Ascending aorta (tissue), 2 donors: ENCODE results near the gene MYCBPAP. TPM values are rescaled to one million over a fixed set of nuclear protein-coding genes. Genes with fewer than 3 reads are reported as not detected.

Source experiments
- DNase-seq, 2 donors: peaks; one replicate each; pipeline ENCODE4 v3.0.0-alpha.2; 2019; ENCODE audit warnings: low spot score in 2 of 2
- H3K27ac ChIP-seq, 2 donors: fragments of 200-600 bp; sonication (generic); one replicate each; pipeline ENCODE4 v1.5.1; 2016 to 2017; ENCODE audit warnings: mild to moderate bottlenecking in 1 of 2
- H3K27me3 ChIP-seq: fragments of 200-600 bp; sonication (generic); one replicate; pipeline ENCODE4 v1.5.1; 2017
- H3K36me3 ChIP-seq, 2 donors: fragments of 200-600 bp; sonication (generic); one replicate each; pipeline ENCODE4 v1.5.1; 2016
- H3K4me1 ChIP-seq, 2 donors: fragments of 200-600 bp; sonication (generic); one replicate each; pipeline ENCODE4 v1.5.1; 2016 to 2017; ENCODE audit warnings: mild to moderate bottlenecking in 1 of 2
- H3K4me3 ChIP-seq, 2 donors: fragments of 200-600 bp; sonication (generic); one replicate each; pipeline ENCODE4 v1.5.1; 2016 to 2017; ENCODE audit warnings: mild to moderate bottlenecking in 1 of 2
- H3K9me3 ChIP-seq, 2 donors: fragments of 200-600 bp; sonication (generic); one replicate each; pipeline ENCODE4 v1.5.1; 2016
- intact Hi-C: fragments of 100-400 bp; cut with DNase I; formaldehyde crosslinking; loops from one replicate; pipeline ENCODE4 v1.15.1; 2023
- total RNA-seq: library from RNA; depleted of rRNA; stranded (reverse); fragments of >200 nt; gene quantifications from one replicate; pipeline ENCODE4 v1.1.0, GENCODE V29; 2016
- TF ChIP-seq, protein P1 (sequence below), 3 experiments: fragments of 200-600 bp in 2 of 3; fragments of 450-650 bp in 1 of 3; sonication (generic) in 2 of 3; IDR thresholded peaks; one replicate each; pipeline ENCODE4 v1.5.1; 2016 to 2019; ENCODE audit warnings: antibody characterized with exemption in 3 of 3, mild to moderate bottlenecking in 1 of 3, moderate library complexity in 1 of 3

Gene MYCBPAP
- total RNA-seq, 1 donor from 2014 or later, result 7.9 TPM

DNA sequence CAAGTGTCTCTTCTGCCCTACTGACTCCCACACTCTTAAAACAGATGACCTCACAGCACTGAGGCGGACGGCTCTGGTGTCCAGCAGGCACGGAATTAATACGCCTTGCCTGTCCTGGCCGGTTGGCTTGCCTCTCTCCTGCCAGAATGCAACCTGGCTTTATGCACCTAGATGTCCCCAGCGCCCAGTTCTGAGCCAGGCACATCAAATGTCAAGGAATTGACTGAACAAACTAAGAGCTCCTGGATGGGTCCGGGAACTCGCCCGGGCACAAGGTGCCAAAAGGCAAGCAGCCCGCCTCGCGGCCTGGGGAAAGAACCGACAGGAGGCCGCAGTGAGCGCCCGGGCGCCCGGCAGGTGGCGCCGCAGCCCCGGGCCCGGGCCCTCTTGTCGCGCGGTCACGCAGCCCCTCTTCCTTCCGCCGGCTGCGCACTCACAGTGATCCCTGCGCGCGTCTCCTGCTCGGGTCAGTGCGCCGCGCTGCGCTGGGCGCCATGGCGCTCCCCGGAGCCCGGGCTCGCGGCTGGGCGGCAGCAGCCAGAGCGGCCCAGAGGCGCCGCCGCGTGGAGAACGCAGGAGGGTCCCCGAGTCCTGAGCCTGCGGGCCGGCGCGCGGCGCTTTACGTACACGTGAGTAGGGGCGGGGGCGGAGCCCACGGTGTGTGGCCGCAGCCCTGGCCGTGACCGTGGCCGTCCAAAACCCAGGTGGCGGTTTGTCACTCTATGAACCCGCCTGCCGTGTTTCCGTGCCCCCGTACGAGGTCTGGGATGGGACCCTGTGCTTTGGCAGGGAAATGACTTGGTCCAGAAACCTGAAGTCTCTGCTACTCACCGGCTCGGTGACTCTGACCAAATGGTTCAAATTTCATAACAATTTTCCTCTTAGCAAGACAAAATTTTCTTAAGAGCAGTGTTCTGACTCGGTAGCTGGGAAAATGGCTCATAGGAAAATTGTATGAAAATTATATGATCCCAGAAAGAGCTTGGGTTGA lies 29.6 kb upstream of the MYCBPAP start, which contains the start of gene RSAD1:
Gene RSAD1 (plus strand): TSS at position 470 of the 991 bp plus-strand sequence. CDS start 25 bp downstream, at position 495.
- Histone ChIP-seq H3K27me3 (no peaks in the 10 kb centered on the region), H3K4me3 (peak within 1 kb of the TSS; percentile 68 to 71), H3K36me3 (peaks cover 3 to 15% of the 10 kb centered on the region in 2 donors), H3K9me3 (no peaks in the 10 kb centered on the region), H3K27ac (peak within 1 kb of the TSS; percentile 79 to 88), H3K4me1 (peaks cover 7 to 27% of the 10 kb centered on the region in 2 donors)
- TF ChIP-seq, protein P1, sequence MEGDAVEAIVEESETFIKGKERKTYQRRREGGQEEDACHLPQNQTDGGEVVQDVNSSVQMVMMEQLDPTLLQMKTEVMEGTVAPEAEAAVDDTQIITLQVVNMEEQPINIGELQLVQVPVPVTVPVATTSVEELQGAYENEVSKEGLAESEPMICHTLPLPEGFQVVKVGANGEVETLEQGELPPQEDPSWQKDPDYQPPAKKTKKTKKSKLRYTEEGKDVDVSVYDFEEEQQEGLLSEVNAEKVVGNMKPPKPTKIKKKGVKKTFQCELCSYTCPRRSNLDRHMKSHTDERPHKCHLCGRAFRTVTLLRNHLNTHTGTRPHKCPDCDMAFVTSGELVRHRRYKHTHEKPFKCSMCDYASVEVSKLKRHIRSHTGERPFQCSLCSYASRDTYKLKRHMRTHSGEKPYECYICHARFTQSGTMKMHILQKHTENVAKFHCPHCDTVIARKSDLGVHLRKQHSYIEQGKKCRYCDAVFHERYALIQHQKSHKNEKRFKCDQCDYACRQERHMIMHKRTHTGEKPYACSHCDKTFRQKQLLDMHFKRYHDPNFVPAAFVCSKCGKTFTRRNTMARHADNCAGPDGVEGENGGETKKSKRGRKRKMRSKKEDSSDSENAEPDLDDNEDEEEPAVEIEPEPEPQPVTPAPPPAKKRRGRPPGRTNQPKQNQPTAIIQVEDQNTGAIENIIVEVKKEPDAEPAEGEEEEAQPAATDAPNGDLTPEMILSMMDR (IDR thresholded peaks at IDR 0.05), result peak; percentile 73 to 98 (median 88)
- peak; percentile 24 to 93 for DNase-seq
- intact Hi-C loops, result loop anchor here (1.0 to 2.0 kb wide), 2 partner anchors 30 to 64 kb away; partner anchors contain the start of gene MYCBPAP

DNA sequence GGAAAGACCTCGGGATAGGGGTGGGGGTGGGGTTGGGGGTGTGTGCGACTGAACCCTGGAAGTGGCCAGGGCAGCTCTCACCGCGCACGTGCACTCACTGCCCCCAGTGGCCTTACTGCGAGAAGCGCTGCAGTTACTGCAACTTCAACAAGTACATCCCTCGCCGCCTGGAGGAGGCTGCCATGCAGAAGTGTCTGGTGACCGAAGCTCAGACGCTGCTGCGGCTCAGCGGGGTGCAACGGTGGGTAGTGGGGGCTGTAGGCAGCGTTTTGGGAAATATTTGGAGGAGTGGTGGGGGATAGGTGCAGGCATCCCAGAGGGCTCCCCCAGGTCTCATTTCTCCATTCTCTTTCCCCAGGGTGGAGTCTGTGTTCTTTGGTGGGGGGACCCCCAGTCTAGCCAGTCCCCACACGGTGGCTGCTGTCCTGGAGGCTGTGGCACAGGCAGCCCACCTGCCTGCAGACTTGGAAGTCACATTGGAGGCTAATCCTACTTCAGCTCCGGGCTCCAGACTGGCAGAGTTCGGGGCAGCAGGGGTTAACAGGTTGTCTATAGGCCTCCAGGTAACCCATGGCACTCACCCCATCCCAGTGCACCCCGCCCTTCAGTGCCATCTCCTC lies 28.6 kb upstream of the MYCBPAP start:
- Histone ChIP-seq H3K27ac (peak overlapping the region; percentile 79 to 88), H3K27me3 (no peaks in the 10 kb centered on the region), H3K9me3 (no peaks in the 10 kb centered on the region), H3K4me1 (peaks cover 7 to 27% of the 10 kb centered on the region in 2 donors), H3K36me3 (peaks cover 10 to 20% of the 10 kb centered on the region in 2 donors), H3K4me3 (peak overlapping the region; percentile 68 to 71)
- intact Hi-C loops, result loop anchor here (2.0 to 5.0 kb wide), 4 partner anchors 29 to 303 kb away; partner anchors contain the start of genes LRRC59 and MYCBPAP
- peak; percentile 36 to 82 for DNase-seq
- TF ChIP-seq, protein P1 (IDR thresholded peaks at IDR 0.05), result peak; percentile 48 to 53 (median 50)

DNA sequence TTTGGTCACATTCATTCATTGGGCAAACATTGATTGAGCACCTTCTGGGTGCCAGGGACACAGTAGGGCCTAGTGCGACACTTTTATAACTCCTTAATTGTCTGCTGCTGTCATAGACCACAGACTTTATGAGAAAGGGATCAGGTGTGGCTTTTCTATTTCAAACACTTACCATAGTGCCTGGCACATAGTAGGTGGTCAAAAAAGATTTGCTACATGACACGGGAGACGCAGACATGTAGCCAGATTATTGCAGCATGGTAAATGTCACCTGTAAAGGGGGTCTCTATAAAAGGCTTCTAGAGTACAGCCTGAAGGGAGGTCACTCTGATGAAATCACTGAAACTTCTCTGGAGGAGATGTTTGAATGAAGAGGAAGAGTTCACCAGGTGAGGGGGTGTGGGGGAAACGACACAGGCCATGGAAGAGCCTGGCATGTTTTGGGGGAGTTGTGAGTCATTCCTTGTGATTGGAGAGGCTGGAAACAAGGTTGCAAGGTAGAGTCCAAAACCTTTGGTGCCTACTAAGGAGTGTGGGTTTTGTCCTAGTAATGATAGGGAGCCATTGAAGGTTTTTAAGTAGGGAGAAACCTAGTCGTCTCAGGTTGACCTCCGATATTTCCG lies 28.0 kb upstream of the MYCBPAP start:
- H3K27me3 ChIP-seq, result no peaks in the 10 kb centered on the region

DNA sequence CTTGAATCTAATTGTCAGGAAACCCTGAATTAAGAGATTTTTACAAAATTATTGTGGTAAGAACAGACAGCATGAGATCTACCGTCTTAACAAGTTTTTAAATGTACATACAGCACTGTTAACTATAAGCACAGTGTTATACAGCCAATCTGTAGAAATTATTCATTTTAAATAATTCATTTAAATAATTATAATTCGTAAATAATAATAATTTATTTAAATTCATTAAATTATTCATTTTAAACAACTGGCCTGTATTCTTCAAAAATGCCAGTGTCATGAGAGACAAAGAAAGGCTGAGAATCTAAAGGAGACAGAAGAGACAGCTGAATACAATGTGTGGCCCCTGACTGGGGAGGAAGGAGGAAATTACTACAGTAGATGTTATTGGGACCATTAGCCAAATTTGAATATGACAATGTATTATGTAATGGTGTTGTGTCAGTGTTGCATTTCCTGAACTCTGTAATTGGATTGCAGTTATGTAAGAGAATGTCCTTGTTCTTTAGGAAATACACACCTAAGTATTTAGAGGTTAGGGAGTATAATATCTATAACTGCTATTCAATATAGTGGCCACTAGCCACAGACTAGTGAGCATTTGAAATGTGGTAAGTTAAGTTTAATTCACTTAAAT lies 27.3 kb upstream of the MYCBPAP start:
- Histone ChIP-seq H3K4me3 (no peak overlapping the region), H3K27me3 (no peaks in the 10 kb centered on the region), H3K4me1 (peaks cover 7 to 27% of the 10 kb centered on the region in 2 donors), H3K27ac (no peak overlapping the region), H3K9me3 (no peaks in the 10 kb centered on the region), H3K36me3 (peaks cover 23 to 33% of the 10 kb centered on the region in 2 donors)
- DNase-seq, result no peak
- intact Hi-C loops, result loop anchor here (2.0 to 5.0 kb wide), 3 partner anchors 84 to 301 kb away; partner anchors contain the start of gene LRRC59
- TF ChIP-seq, protein P1 (IDR thresholded peaks at IDR 0.05), result no peak

More for the DNA sequence above, 28.0 kb upstream of the MYCBPAP start:
- H3K4me3 ChIP-seq, result peak overlapping the region in 1 of 2 donors; percentile 71
- H3K4me1 ChIP-seq, result peaks cover 7 to 27% of the 10 kb centered on the region in 2 donors
- H3K9me3 ChIP-seq, result no peaks in the 10 kb centered on the region
- no peak for DNase-seq
- TF ChIP-seq, protein P1 (IDR thresholded peaks at IDR 0.05), result no peak
- H3K27ac ChIP-seq, result peak overlapping the region in 1 of 2 donors; percentile 88
- H3K36me3 ChIP-seq, result peaks cover 16 to 26% of the 10 kb centered on the region in 2 donors
- intact Hi-C loops, result loop anchor here (2.0 to 5.0 kb wide), 3 partner anchors 83 to 302 kb away; partner anchors contain the start of gene LRRC59
